Measurements from ENCODE around the gene CCDC7.
"Not testable (repeated sequence)": the region's sequence is repeated elsewhere in the genome, so short reads cannot be mapped to it uniquely, and the experiment has no call there.

CCDC7 gene

DNA sequence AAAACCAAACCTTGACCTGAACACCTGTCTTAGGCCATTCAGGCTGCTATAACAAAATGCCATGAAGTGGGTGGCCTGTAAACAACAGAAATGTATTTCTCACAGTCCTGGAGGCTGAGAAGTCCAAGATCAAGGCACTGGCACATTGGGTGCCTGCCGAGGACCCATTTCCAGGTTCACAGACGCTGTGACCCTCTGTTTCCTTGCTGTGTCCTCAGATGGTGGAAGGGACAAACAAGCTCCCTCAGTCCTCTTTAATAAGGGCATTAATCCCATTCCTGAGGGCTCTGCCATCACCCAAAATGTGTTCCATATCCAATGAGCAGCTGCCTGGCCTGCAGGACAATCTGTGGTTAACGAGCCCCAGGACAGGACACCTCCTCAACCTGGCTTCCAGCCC lies 444.5 kb downstream of the CCDC7 start:
- DNase-seq, result no peak

DNA sequence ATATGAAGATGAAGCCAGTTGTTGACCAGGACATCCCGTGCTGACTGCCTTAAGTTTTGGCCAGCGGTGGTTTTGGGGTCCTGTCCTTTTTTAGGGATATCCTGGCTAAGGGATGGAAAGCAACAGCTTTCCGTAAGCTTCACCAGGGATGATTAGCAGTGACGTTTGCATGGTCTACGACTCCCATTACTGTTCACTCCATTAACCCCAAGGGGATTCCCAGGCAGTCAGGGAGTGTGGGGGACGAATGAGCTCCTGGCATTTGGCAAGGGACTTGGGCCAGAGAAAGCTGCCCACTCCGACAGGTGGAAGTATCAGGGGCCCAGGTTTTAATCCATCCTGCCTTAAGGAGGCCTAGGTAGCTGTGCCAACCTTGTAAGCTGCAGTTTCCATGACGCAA lies 445.3 kb downstream of the CCDC7 start:
- DNase-seq, result no peak

DNA sequence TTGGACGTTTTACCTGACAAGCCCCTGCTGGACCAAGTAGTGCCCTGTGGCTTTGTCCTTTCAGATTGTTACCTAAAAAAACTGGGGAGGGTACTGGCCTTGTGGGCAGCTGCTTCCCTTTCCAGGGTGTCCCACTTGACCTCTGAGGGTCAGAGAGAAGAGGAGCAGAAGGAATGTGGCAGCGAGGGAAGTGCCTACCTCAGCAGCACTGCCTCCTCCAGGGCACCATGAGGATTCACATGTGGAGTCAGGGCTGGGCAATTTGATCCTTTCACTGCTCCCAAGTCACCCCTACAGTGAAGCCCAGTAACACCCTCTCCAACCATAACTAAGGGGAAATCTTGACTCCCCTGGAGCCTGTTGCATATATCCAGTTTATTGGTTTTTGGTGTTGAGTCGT lies 447.5 kb downstream of the CCDC7 start:
- DNase-seq, result no peak

DNA sequence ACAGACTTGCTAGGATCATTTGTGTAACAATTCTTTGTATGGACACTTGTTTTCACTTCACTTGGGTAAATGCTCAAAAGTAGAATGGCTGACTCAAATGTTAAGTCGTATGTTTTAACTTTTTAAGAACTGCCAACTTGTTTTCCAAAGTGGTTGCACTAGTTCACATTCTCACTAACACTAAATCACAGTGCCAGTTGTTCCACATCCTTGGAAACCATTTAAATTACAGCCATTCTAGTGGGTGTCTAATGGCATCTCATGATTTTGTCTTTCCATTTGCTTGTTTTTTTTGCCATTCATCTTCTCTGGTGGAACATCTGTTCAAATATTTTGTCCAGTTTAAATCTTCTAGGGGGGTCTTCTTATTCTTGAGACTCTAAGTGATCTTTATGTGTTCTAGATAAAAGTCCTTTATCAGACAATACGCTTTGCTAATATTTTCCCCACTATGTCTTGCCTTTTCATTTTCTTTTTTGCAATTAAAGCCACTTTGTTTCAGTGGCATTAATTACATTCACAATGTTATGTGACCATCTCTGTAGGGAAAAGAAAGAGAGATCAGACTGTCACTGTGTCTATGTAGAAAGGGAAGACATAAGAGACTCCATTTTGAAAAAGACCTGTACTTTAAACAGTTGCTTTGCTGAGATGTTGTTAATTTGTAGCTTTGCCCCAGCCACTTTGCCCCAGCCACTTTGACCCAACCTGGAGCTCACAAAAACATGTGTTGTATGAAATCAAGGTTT lies 448.1 kb downstream of the CCDC7 start:
- no peak for DNase-seq

DNA sequence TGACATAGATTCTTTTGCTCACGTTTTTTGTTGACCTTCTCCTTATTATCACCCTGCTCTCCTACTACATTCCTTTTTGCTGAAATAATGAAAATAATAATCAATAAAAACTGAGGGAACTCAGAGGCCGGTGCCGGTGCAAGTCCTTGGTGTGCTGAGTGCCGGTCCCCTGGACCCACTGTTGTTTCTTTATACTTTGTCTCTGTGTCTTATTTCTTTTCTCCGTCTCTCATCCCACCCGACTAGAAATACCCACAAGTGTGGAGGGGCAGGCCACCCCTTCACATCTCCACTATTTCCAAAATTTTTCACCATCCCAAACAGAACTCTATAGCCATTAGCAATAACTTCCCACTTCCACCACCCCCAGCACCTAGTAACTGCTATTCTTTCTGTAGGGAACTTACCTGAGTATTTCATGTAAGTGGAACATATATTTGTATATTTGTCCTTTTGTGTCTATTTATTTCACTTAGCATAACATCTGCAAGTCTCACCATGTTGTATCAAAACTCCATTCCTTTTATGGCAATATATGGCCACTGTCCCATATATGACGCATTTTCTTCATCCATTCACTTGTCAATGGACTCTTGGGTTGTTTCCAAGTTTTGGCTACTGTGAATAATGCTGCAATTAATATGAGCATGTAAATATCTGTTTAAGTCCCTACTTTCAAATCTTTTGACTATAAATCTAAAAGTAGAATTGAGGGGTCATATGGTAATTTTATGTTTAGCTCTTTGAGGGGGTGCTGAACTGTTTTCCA lies 449.4 kb downstream of the CCDC7 start:
- not testable (repeated sequence) for DNase-seq

DNA sequence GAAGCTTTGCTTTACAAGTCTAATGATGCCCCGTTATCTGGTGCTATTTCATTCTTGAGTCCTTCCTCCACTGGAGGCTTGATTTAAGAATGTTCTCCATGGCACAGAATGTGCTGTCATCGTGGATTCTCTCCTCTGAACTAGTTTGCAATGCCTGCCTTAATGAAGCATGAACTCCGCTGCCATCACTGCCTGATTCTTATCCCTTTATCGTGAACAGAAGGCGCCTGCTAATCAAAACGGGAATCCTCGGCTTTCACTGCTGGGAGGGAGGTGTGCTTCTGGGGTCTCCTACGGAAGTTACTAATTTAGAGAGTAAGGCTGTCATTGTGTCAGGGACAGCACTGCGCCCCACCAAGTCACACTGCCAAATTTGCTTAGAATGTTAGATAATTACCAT lies 455.9 kb downstream of the CCDC7 start:
- no peak for DNase-seq

DNA sequence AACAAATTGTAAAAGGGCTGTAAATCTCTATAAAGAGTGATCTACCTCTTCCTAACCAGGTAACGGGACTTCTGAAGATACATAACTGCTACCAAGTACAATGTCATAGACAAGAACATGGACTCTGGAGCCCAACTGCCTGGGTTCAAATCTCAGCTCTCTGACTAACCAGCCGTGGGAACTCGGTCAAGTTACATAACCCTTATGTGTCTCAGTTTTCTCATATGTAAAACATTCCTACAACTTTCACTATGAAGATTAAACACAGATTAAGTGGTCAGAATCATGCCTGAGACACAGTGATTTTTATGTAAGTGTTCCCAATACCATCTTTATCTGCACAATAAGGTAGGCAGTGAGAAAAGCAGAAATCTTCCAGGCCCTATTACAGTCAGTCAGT lies 459.5 kb downstream of the CCDC7 start:
- DNase-seq, result no peak

DNA sequence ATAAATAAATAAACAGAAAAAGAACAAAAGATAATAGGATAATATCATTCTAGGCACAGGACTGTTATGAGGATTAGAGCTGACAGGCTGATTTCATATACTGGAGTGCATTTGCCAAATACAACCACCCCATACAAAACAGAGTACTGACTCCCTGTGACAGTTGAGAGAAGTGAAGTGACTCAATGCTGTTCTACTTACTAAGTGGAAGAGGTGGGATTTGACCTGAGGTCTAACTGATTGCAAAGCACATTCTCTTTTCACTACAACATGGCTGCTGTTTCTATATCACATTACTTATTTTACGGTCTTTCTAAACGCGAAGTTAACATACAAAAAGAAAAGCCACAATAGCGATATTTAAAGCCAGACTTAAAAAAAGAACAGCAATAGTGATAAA lies 460.7 kb downstream of the CCDC7 start:
- no peak for DNase-seq

DNA sequence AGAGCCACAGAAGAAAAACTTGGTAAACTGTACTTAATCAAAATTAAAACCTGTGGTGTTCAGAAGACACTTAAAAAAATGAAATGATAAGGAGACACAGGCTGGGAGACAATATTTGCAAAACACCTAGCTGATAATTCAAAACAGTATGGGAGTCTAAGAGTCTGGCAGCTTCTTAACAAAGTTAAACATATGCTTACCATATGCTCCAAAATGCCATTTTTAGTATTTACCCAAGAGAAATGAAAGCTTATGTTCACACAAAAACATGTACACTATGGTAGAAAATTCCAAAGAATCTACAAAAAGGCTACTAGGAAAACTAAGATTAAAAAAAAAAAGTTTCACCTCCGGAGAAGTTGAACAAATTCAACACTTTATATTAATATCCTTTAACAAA lies 463.5 kb downstream of the CCDC7 start:
- no peak for DNase-seq

DNA sequence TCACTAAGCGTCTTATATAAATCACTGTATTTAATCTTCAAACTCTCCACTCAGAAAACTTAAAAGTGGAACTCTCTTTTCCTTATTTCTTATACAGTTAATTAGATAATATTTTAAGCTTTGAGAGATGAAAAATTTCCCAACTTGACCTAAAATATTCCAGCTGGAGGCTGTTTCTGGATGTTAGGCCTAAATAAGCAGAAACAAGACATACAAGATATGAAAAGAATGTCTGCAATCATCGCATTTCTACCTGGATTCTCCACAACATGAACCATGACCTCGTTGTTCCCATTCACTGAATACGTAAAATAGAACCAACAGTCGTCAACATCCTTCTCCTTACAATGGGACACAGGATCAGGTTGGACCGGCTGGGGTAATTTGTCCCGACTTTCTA lies 464.0 kb downstream of the CCDC7 start:
- DNase-seq, result not testable (repeated sequence)

DNA sequence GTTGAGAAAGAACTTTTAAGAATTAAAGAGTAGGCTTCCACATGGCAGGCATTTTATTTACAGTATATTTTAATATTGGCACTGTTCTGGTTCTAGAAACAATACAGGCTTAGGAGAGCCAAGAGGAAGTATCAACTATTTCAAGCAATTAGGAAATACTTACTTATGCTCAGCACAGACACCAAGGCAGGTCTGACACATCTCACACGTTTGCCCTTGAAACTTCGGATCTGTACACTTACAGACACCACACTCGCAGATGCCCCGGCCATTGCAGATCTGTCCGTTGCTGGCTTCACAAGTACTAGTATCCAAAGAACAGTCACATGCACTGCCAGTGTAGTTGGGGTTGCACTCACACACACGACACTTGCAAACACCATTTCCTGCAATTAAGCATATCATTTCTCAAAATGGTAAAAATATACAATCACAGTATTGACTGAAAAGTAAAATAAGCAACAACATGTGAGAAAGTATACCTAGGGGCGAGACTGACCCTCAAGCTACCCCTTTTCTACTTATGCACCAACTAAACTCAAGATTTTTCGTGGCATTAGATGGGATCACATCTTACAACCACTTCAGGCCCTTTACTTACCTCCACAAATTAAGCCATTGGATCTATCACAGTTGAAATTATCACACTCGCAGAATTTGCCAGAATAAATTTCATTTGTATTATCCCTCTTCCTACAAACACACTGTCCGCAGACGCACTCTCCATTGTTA lies 465.5 kb downstream of the CCDC7 start:
- DNase-seq, result no peak

DNA sequence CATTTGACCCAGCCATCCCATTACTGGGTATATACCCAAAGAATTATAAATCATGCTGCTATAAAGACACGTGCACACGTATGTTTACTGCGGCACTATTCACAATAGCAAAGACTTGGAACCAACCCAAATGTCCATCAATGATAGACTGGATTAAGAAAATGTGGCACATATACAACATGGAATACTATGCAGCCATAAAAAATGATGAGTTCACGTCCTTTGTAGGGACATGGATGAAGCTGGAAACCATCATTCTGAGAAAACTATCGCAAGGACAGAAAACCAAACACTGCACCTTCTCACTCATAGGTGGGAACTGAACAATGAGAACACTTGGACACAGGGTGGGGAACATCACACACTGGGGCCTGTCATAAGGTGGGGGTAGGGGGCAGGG lies 471.9 kb downstream of the CCDC7 start:
- not testable (repeated sequence) for DNase-seq

DNA sequence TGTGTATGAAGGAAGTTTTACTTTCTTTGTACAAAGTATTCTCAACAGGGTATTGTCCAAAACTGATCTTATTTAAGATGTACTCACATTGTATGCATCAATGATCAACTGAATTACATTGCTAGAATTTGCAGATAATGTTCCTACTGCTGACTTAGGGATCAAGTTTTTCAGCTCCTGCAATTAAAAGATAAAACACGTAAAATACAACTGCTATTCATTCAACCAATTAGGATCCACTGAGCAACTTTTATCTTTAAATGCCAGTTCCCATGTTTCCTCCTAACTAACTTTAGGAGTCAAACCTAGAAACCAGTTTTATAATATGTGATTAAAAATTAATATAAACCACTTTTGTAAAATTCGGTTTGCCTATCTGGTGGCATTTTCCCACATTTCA lies 476.2 kb downstream of the CCDC7 start:
- DNase-seq, result no peak

DNA sequence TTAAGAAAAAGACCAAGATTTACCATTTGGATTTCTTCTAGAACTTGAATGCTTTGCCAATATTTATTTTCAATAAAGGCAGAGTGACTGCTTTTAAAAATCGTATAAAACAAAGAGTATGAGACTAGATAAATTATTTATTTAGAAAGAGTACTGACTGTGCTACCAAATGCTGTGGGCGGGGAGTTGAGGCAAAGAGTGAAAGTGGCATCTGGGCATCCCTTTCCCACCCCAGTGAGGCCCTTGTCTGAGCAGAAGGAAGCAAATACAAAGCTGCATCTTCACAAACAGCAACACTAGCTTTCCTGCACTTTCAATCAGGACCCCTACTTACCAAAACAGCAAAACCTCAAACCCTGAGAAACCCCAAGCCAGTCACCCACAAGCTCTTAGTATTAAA lies 477.2 kb downstream of the CCDC7 start:
- no peak for DNase-seq

DNA sequence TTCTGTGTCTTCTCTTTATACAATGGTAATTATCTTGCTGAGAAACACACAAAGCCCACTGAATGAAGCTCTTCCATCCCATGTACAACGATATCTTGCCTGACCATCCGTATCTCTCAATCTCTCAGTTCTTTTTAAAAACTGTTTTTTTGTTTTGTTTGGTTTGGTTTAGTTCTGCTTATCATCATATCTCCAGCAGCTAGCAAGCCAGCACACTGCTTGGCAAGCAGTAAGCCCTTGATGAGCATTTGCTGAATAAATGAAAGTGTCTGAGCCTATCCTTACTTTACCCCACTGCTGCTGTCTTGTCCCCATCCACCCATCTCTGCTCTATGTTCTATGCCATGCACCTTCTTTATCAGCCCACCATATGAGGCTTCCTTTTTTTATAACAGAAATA lies 477.9 kb downstream of the CCDC7 start:
- DNase-seq, result no peak
